Suprapubic skin (tissue), 3 donors: ENCODE data around the gene PPP2R5A.

Experiments
- CTCF ChIP-seq, 2 donors: fragments of 200-600 bp in 1 of 2; fragments of 450-650 bp in 1 of 2; sonication (generic) in 1 of 2; IDR thresholded peaks; one replicate each; pipeline ENCODE4 v1.5.1; 2016 to 2019; ENCODE audit warnings: antibody characterized with exemption in 2 of 2, mild to moderate bottlenecking in 1 of 2, moderate library complexity in 1 of 2
- EP300 ChIP-seq: sonication (generic); formaldehyde crosslinking; IDR thresholded peaks from one replicate; pipeline ENCODE4 v1.6.1; 2017; ENCODE audit warnings: antibody characterized with exemption
- POLR2A ChIP-seq, 2 donors: fragments of 450-650 bp; IDR thresholded peaks; one replicate each; pipeline ENCODE4 v1.6.1; 2017; ENCODE audit warnings: antibody characterized with exemption in 2 of 2, mild to moderate bottlenecking in 2 of 2, moderate library complexity in 2 of 2

- TF ChIP-seq CTCF (IDR thresholded peaks at IDR 0.05) (no peak), EP300 (no peak), POLR2A (IDR thresholded peaks at IDR 0.05) (no peak)
Measured at GRCh38 chr1:212397171-212397570, 112.0 kb downstream of the PPP2R5A start.
